EH (cell line): ENCODE data around the gene FAM3A.
"Not testable (repeated sequence)": the region's sequence is repeated elsewhere in the genome, so short reads cannot be mapped to it uniquely, and the experiment has no call there.

Experiments
- DNase-seq: peaks from one replicate; pipeline ENCODE4 v3.0.0-alpha.2; 2015; ENCODE audit warnings: low read depth

FAM3A gene

DNA sequence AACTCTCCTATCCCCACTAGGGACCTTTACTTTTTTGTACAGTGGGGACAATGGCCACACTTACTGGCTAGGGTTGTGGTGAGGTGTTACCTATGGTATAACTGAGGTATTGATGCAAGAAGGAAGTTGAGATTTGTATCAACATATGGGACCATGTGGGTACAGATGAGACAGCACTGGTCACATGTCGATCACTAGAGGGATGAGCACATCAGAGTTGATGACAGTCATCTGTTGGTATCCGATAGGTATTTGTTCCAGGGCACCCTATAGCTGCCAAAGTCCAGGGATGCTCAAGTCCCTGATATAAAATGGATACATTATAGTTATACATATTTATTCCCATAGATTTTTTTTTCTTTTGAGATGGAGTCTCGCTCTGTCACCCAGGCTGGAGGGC, 13.0 kb downstream of the FAM3A start:
- DNase-seq: no peak

DNA sequence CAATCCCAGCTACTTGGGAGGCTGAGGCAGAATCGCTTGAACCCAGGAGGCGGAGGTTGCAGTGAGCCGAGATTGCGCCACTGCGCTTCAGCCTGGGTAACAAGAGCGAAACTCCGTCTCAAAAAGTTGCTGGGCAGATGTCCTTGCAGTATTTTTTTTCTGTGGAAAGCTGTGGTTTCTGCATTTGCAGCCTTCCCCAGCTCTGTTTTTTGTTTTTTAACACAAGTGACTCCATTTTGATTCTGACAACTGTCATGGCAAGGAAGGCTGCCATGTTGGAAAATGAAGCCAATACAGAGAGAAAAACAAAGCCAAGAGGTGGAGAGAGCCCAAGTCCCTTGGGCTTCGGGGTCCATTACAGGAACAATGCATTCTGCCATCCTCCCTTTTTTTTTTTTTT, 13.9 kb downstream of the FAM3A start:
- DNase-seq: no peak

DNA sequence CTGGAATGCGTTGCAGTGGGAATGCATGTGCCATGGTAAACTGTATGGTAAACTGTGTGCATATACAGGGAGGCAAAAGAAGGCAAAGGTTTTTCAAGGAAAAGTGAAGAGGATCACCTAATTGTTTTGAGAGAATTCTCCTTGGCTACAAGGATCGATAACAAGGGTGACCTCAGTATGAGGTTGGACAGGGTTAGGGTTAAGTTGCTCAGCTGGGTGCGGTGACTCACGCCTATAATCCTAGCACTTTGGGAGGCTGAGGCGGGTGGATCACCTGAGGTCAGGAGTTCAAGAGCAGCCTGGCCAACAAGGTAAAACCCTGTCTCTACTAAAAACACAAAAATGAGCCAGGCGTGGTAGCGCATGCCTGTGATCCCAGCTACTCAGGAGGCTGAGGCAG, 14.6 kb downstream of the FAM3A start:
- DNase-seq: not testable (repeated sequence)

DNA sequence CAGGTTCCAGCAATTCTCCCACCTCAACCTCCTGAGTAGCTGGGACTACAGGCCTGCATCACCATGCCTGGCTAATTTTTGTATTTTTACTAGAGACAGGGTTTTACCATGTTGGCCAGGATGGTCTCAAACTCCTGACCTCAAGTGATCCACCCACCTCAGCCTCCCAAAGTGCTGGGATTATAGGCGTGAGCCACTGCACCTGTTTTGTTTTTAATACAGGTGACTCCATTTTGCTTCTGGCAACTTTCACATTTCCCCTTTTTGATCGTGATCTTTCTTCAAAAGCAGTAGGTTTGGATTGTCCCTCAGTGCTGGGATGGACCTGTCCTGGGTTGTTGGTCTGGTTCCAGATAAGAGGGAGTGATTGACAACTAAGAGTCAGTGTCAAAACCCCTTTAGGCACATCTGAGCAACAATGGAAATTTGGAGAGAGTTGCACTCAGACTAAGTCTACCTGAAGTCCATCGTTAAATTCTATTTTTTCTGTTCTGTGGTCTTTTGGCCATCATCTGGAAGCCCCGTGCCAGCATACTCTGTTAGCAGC, 19.4 kb downstream of the FAM3A start:
- DNase-seq: not testable (repeated sequence)

DNA sequence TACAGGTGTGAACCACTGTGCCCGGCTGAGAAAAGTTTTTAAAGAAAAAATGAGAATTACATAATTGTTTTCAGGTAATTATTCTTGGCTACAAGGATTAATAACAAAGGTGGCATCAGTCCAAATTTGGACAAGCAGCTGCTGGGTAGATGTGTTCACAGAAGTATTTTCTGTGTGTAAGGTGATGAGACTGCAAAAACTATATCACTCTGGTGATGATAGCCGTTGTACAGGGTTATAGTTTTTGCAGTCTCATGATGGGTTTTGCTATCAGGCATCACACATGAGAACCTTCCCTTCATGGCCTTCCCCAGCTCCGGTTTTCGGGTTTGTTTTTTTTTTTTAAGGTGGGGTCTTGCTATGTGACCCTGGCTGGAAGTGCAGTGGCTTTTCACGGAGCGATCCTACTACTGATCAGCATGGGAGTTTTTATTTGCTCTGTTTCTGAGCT, 20.5 kb downstream of the FAM3A start:
- no peak for DNase-seq

DNA sequence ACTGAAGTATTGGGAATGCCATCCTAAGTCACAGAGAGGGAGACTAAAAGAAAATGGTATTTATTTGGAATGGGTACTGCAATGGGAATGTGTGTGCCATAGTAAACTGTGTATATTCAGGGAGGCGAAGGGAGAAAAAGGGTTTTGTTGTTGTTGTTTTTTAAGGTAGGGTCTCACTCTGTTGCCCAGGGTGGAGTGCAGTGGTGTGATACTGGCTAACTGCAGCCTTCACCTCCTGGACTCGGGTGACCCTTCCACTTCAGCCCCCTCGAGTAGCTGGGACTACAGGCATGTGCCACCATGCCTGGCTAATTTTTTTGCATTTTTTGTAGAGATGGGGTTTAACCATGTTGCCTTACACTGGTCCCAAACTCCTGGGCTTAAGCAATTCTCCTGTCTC, 21.3 kb downstream of the FAM3A start:
- DNase-seq: no peak

DNA sequence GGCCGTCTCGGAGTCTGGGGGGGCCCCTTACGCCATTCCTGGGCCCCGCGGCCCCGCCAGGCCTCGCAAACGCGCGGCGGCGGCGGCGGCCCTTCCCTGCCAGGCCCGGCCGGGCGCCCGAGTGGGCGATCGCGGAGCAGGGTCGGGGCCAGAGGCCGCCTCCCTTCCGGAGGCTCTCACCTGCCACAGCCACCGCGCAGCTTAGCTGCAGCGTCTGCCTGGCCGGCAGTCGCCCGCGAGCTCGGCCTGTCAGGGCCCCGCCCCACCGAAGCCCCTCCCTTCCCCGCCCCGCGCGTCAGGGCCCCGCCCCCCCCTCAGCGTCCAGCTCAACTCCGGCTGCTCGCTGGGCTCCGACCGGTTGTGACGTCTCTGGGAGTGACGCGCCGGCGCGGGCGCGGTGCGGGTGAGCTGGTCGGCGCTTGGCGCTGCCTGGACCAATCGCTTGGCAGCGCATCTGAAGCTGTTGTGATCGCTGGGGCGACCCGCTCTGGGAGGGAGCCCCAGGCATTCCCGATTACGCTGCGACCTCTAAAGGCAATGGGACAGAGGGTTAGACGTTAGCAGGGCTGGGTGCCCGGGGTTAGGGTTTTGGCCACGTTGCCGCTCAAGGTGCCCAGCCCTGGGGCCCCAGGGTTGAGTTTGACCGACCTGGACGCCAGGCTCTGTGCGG, 25.5 kb downstream of the FAM3A start, which contains the start of gene SLC10A3:
Gene SLC10A3, minus strand, starts transcription at position 216 of the 670 bp plus-strand sequence. CDS start 1,689 bp downstream, outside the sequence.
- DNase-seq: peak; percentile 93

DNA sequence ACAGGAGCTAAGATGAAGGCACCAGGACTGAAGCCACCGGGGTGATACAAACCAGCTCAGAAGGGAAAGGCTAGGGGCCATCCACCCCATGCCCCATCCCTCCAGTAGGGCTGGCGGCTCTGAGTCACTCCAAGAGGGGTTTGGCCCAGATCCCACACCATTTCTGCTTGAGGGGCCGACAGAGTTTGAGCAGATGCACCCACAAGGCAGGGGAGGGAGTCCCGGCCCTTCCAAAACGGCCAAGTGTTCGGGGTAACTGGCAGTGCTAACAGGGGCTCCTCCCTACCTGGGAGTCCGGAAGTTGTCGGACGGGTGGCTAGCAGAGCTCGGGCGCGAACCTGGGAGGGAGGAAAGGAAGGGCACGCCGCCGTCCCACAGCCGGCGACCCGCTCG, 26.0 kb downstream of the FAM3A start:
- peak; percentile 70 for DNase-seq

DNA sequence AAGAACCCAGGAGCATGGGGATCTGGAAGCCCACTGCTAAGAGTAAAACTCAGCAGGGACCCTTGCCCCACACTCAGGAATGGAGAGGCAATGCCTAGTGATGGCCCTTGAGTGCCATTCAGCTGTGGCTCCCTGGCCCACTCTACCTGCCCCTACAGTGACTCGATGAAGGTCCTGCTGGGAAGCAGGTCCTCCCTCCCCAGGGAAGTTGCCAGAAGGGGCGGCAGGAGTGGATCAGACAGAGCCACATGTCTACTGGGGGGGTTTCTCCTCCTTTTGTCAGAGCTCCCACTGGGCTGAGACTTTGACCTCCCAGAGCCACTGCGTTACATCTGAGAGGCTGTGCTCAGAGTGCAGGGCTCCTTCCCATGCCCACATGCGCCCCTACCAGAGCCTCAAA, 26.9 kb downstream of the FAM3A start:
- DNase-seq: no peak

DNA sequence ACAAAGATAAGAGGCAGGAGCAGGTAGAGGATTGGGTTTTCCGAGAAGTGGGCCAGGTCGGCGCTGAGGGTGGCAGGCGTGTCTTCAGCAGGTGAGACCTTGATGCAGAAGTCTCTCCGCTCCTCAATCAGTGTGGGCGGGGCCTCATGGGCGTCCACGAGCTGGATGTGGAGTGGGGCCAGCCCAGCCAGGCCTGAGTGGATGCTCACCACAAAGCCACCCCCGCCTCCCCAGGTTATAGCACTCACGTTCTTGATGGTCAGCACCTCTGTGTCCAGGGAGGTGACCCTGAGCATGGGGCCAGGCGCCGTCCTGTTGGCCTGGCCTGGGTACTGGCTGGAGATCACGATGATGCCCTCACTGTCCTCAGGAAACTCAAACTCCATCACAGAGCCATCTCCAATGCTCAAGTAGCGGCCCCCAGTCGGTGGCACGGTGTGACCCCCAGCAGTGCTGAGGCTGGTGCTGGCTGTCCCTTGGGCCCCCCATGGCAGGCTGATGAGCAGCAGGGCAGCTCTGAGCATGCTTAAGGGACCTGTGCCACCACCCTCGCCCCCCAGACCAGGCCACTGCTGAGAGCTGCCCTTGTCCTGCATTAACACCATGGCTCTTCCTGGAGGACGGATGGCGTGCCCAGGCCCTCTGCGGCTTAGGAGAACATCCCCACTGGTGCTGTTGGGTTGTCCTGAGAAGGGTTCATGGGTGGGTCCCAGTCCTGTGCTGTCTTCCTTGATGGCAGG, 27.5 kb downstream of the FAM3A start:
- no peak for DNase-seq

DNA sequence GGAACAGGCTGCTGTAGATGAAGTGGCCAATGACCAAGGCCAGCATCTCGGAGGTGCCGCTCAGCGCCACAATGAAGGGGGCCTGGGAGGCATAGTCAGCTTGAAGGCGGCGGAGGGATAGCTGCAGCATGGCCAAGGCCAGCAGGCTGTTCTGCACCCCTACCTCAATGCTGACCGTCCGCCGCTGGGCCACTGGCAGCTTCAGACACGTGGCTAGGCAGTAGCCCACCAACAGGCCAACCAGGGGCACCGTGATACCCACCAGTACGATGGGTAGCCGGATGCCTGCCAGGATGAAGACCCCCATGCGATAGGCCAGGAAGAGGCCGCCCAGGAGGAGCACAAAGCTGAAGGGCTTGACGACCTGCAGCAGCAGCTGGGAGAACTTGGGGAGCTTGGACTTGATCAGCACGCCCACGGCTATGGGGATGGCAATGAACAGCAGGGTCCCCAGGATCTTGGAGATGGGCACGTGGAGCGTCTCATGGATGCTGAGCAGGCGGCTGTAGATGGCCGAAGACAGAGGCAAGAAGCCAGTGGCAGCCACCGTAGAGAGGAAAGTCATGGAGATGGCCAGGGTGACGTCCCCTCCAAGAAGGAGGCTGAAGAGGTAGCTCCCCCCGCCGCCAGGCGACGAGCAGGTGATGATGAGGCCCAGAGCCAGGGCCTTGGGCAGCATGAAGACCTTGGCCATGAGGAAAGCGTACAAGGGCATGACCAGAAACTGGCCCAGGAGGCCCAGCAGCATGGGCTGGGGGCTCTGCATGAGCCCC, 28.3 kb downstream of the FAM3A start:
- no peak for DNase-seq

DNA sequence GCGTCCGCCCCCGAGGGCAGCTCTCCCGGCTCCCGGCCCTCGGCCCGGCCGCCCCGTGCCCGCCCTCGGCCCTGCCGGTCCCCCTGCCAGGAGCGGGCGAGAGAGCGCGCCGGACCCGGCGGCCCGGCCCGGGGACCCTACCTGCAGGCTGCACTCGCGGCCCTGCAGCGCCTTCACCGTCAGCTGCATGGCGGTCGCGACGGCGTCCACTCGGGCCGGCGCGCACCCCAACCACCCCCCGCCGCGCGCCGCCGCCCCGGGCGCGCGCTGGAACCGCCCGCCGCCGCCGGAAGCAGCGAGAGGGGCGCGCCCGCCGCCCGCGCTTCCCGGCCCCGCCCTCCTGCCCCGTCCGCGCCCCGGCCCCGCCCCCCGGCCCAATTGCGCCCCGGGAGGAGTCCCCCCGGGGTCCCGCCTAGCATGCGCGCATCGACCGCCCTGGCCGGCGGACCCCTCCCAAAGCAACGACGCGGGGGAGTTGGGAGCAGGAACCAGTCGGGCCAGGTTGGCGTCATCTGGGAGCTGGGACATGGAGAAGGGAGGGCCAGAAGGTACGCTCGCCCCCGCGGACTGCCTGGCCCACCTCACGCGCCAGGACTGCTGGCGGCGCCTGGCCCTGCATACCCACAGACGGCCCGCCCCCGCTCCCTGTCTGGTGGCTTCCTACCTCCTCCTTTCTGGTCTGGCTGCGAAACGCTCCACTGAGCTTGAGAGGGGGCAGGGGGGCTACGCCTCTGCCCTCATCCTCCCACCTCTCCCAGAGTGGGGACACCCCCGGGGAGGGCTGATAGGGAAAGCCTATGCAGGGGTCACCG, 29.4 kb downstream of the FAM3A start, which contains the start of gene UBL4A:
Gene UBL4A, minus strand, starts transcription at position 220 of the 812 bp plus-strand sequence. Its CDS starts 31 bp downstream, at position 189.
- peak; percentile 60 for DNase-seq

DNA sequence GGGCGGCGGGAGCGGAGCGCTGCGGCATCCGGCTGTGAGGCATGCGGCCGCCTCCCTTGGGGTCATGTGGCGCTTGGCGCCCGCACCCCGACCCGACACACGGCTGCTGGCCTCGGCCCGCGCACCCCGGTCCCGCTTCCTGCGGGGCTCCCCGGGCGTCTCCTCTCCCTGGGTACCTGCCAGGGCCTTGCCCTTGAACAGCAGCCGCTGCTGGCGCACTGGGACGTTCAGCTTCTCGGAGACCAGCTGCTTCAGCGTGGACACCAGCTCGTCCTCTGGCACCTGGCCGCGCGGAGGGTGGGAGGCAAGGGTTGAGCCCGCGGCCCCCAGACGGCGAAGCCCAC, 30.0 kb downstream of the FAM3A start:
- DNase-seq: peak; percentile 24

DNA sequence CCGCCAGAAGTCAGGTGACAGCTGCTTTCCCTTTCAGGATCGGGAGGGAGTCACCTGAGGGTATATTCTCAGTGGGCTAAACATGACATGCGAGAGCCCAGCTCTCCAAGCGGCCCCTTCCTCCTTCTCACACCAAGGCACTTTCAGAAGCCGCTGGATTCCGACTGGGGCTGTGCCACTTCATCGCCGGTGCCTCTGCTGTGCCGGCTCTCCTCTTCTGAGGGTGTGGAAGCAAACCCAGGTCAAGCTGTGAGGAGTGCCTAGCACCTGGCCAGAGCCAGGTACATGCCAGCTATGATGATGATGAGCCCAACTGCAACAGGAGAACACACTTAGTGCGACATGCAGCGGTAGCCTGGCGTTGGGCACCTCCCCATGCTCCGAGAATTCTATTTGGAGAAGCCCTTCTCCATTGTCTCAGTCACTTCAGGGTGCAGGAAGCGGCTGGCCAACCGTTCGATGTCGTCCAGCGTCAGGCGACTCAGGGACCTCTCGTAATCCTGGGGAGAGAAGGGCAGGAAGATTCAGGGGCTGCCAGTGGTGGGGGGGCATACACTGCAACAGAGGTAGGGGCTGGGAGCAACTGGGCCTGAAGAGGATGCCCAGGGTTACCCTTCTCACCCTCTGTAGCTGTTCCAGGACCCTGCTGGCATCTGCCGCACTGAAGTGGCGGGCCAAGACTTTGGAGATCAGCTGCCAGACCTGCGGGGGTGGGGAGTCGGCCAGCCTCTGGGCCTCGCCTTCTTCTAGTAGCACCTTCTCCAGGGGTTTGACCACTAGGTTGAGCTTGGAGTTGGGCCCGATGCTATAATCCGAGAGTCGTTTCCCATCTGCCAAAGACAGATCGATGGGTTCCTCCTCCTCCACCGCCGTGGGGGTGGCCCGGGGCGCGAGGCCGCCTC, 30.6 kb downstream of the FAM3A start:
- DNase-seq: no peak

DNA sequence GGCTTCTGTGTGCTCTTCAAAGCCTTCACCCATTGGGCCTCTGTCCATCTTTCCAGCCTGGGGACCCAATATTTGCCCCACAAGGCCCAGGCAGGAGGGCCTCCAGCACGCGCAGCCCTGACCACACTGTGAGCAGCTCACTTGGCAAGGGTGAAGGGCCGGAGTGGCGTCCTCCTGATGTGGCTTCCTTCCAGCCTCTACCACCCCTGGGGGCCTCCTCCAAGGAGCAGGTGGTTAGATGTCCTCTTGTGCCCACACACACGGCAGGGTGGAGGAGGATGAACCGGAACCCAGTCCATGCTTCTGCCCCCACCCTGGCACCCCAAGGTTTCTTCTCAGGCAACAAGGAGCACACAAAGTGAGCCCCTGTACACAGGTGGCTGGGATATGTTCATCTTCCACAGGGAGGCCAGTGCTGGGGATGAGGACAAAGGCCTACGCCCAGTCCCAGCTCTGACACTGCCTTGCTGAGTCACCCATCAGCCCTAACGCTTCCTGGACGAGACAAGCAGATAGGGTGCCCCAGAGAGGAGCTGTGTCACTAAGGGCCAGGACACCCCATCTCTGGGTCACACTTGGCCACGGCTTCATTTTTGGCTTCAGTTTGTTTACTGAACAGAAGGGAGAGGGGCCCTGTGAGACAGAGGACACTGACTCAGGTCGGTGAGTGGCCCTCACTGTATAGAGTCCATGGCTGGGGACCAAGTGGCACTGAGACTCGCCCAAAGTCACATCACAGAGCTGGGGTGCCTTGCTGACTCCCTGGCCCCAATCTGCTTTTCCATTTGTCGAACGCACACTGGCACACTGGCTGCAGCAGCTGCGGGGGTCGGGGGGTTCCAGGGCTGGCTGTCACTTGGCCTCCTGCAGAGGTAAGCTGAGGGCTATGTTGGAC, 31.5 kb downstream of the FAM3A start:
- DNase-seq: peak; percentile 48

DNA sequence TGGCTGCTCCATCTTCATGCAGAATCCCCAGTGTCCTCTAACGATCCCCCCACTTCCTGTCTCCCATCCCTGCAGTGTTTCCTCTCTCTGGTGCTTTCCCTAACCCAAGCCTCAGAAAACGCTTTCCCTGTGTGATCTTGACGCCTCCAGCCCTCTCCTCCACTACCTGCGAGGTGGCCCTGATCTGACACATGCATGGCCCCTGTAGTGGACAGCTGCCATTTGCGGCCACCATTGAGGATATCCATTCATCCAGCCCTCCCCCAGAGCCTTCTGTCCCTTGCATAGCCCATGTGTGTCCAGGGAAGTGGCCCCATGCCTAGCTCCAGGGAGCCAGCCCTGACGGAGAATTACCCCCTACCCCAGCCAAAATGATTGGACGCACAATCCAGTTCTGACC, 32.7 kb downstream of the FAM3A start:
- DNase-seq: no peak

DNA sequence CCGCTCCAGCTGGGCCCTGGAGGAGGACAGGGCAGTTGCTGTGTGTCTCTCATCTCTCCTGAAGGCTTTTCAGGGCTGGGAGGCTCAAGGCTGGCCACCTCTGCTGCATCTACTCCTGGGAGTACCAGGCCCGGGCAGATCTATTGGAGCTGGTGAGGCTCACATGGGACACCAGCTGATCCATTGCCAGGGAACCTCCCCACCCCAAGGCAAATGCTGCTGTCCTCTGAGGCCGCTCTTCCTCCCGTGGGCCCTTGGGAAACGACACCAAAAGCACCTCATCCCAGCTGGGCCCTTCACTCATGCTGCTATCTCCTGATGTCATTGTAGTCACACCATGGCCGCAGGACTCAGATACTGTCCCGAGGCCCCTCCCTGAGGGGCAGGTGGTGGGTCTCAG, 33.2 kb downstream of the FAM3A start:
- DNase-seq: no peak

DNA sequence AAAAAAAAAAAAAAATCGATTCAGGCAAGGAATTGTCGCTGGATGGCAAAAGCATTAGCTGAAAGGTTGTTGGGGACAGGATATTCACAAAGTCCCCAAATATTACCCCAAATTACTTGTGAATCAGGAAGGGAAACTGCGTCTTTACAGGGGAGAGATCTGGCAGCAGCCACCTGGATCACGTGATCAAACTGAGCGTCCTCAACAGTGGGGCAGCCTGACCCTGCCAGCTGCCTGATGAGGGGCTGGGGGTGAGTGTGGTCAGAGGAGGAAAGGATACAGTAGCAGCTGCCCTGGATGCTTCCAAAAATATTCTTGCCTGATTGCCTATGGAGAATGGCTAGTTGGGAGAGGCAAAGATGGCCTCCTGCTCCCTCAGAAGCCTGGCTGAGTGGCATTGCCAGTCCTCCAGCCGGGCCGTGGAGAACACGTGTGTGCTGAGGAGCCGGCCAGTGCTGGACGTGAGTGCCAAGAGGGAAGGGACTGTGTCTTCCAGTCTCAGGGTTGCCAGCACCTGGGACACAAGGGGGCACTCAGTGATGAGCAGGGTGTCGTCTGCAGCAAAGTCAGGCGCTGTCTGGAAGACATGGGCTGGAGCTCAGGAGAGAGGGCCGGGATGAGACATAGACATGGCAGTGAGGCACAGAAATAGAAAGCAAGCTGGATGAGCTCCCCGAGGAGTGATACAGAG, 34.0 kb downstream of the FAM3A start:
- DNase-seq: no peak

DNA sequence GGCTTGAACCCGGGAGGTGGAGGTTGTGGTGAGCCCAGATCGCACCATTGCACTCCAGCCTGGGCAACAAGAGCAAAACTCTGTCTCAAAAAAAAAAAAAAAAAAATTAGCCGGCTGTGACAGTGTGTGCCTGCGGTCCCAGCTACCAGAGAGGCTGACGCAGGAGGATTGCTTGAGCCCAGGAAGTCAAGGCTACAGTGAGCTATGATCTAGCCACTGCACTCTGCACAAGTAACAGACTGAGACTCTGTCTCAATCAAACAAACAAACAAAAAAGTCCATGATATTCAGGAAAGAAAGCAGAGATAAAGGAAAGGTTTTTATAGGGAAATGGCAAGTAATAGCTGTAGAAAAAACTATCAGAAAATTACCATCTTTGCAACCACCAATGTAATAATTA, 34.8 kb downstream of the FAM3A start:
- DNase-seq: no peak
